BE2C (cell line): ENCODE measurements around the gene STRIT1.

ENCODE experiments used
- DNase-seq: peaks from one replicate; pipeline ENCODE4 v3.0.0-alpha.2; 2020
- H3K27me3 ChIP-seq: fragments of 250-450 bp; sonication (Bioruptor Pico); 2 replicates; pipeline ENCODE4 v1.5.1; 2020; ENCODE audit warnings: mild to moderate bottlenecking
- H3K36me3 ChIP-seq: fragments of 250-450 bp; sonication (Bioruptor Pico); 2 replicates; pipeline ENCODE4 v1.5.1; 2020; ENCODE audit warnings: mild to moderate bottlenecking
- H3K4me1 ChIP-seq: fragments of 250-450 bp; sonication (Bioruptor Pico); 2 replicates; pipeline ENCODE4 v1.5.1; 2020
- H3K4me3 ChIP-seq: 2 replicates; pipeline ENCODE4 v1.5.1; 2011; ENCODE audit warnings: low read depth, low read length
- H3K9me3 ChIP-seq: fragments of 250-450 bp; sonication (Bioruptor Pico); 2 replicates; pipeline ENCODE4 v1.5.1; 2020
- TF ChIP-seq, protein P1 (sequence below): IDR thresholded peaks from 2 replicates; pipeline ENCODE4 v1.5.1; 2012; ENCODE audit warnings: mild to moderate bottlenecking, low read depth, low read length

The STRIT1 gene

DNA sequence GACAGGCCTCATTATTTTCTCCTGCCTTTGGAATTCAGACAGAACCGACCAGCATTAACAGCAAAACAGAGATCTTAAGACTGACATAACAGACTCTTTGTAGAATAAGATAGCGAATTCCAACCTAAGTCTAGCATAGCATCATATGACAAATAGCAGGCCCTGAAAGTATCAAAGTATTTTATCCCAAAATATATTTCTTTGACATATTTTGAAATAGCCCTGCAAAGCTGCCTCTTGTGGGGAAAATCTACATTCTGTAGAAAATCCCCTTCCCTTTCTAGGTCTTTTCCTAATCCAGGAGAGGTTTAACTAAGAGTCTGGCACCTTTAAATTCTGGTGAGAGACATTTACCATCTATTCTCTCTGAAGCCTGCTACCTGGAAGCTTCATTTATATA is 34.4 kb upstream of the STRIT1 start:
- peaks cover 13% of the 10 kb centered on the region for H3K4me1 ChIP-seq
- no peaks in the 10 kb centered on the region for H3K9me3 ChIP-seq
- TF ChIP-seq, protein P1, sequence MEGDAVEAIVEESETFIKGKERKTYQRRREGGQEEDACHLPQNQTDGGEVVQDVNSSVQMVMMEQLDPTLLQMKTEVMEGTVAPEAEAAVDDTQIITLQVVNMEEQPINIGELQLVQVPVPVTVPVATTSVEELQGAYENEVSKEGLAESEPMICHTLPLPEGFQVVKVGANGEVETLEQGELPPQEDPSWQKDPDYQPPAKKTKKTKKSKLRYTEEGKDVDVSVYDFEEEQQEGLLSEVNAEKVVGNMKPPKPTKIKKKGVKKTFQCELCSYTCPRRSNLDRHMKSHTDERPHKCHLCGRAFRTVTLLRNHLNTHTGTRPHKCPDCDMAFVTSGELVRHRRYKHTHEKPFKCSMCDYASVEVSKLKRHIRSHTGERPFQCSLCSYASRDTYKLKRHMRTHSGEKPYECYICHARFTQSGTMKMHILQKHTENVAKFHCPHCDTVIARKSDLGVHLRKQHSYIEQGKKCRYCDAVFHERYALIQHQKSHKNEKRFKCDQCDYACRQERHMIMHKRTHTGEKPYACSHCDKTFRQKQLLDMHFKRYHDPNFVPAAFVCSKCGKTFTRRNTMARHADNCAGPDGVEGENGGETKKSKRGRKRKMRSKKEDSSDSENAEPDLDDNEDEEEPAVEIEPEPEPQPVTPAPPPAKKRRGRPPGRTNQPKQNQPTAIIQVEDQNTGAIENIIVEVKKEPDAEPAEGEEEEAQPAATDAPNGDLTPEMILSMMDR, result no peak
- H3K27me3 ChIP-seq, result no peaks in the 10 kb centered on the region
- no peak for DNase-seq
- no peaks in the 10 kb centered on the region for H3K36me3 ChIP-seq
- no peak overlapping the region for H3K4me3 ChIP-seq

- Histone ChIP-seq H3K36me3 (no peaks in the 10 kb centered on the region), H3K4me1 (peaks cover 11% of the 10 kb centered on the region), H3K9me3 (no peaks in the 10 kb centered on the region), H3K27me3 (no peaks in the 10 kb centered on the region), H3K4me3 (no peak overlapping the region)
- no peak for DNase-seq
- TF ChIP-seq, protein P1, result no peak
These were observed 33.9 kb upstream of the STRIT1 start for GRCh38 chr3:155327430-155327829.

- Histone ChIP-seq H3K36me3 (no peaks in the 10 kb centered on the region), H3K4me1 (peaks cover 11% of the 10 kb centered on the region), H3K27me3 (no peaks in the 10 kb centered on the region), H3K9me3 (no peaks in the 10 kb centered on the region), H3K4me3 (no peak overlapping the region)
- TF ChIP-seq, protein P1, result no peak
- DNase-seq, result no peak
These were observed 33.4 kb upstream of the STRIT1 start for GRCh38 chr3:155326901-155327300.

- H3K4me1 ChIP-seq, result peaks cover 11% of the 10 kb centered on the region
- H3K9me3 ChIP-seq, result no peaks in the 10 kb centered on the region
- no peaks in the 10 kb centered on the region for H3K27me3 ChIP-seq
- no peak overlapping the region for H3K4me3 ChIP-seq
- TF ChIP-seq, protein P1, result no peak
- no peaks in the 10 kb centered on the region for H3K36me3 ChIP-seq
- no peak for DNase-seq
These were observed 32.8 kb upstream of the STRIT1 start for GRCh38 chr3:155326244-155326643.

GRCh38 chr3:155325263-155325835 is 31.9 kb upstream of the STRIT1 start:
- no peak overlapping the region for H3K4me3 ChIP-seq

DNA sequence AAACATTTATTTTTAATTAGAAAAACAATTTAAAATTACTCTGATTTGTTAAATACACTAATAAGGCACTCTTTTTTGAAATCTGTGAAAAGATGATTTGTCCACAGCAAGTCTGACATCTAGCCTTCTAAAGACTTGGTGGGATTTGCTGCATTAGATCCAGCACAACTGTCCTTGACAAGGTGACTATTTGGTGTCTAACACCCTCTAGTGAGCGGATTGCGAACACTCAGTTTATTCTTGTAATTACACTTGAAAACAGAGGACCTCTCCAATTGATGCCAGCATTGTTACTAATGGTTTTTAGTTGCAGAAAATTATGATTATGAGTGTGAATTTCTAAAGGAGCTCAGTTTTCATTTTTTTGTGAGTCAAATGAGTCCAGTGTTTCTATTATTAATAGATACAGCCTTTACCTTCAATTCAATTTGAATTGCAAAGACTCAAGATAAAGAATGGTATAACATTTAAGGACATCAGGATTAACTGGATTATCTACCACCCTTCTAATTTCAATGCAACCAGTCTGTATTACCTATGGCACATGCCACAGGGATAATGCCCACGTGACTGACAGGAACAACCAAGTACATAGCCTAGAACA is 29.7 kb upstream of the STRIT1 start:
- DNase-seq, result peak; percentile 45

More at GRCh38 chr3:155325263-155325835, 31.9 kb upstream of the STRIT1 start:
- Histone ChIP-seq H3K4me1 (peaks cover 4% of the 10 kb centered on the region), H3K9me3 (no peaks in the 10 kb centered on the region), H3K36me3 (no peaks in the 10 kb centered on the region), H3K27me3 (no peaks in the 10 kb centered on the region)
- TF ChIP-seq, protein P1, result peak; percentile 41
- peak; percentile 30 for DNase-seq

More for the DNA sequence above, 29.7 kb upstream of the STRIT1 start:
- TF ChIP-seq, protein P1, result peak; percentile 79
- no peaks in the 10 kb centered on the region for H3K9me3 ChIP-seq
- no peaks in the 10 kb centered on the region for H3K27me3 ChIP-seq
- no peak overlapping the region for H3K4me3 ChIP-seq
- no peaks in the 10 kb centered on the region for H3K36me3 ChIP-seq
- H3K4me1 ChIP-seq, result no peaks in the 10 kb centered on the region
